Small intestine (tissue), 7 donors: Measurements from ENCODE around the gene MYRF. TPM values are rescaled to one million over a fixed set of nuclear protein-coding genes. Genes with fewer than 3 reads are reported as not detected.
A peak's percentile ranks its signal among the peaks of the same experiment; 100 is the strongest.

ENCODE experiments used
- DNase-seq, 2 donors: peaks; one replicate each; pipeline versions ENCODE4 v3.0.0 to v3.0.0-alpha.2; 2013
- FAIRE-seq: peaks from 2 replicates; lab custom pipeline; 2012; peaks lifted over from hg19 to GRCh38; lab: Jason Lieb, UNC
- H3K27ac ChIP-seq, 3 donors: one replicate each; pipeline ENCODE4 v1.5.1; 2013; ENCODE audit warnings: low read length in 2 of 3, mild to moderate bottlenecking in 2 of 3, control low read depth in 1 of 3, inconsistent platforms in 1 of 3, low read depth in 1 of 3, moderate library complexity in 1 of 3
- H3K27me3 ChIP-seq, 3 donors: one replicate each; pipeline ENCODE4 v1.6.1; 2013; ENCODE audit warnings: low read length in 3 of 3, inconsistent platforms in 1 of 3; ENCODE audit not compliant: control insufficient read depth in 3 of 3, insufficient read depth in 3 of 3
- H3K36me3 ChIP-seq, 3 donors: one replicate each; pipeline ENCODE4 v1.6.1; 2013; ENCODE audit warnings: low read length in 3 of 3, inconsistent platforms in 1 of 3, low read depth in 1 of 3, mild to moderate bottlenecking in 1 of 3, moderate library complexity in 1 of 3; ENCODE audit not compliant: control insufficient read depth in 3 of 3, insufficient read depth in 2 of 3
- H3K4me1 ChIP-seq, 3 donors: one replicate each; pipeline ENCODE4 v1.6.1; 2013; ENCODE audit warnings: low read length in 2 of 3, inconsistent platforms in 1 of 3, low read depth in 1 of 3, mild to moderate bottlenecking in 1 of 3, moderate library complexity in 1 of 3; ENCODE audit not compliant: control insufficient read depth in 3 of 3, insufficient read depth in 2 of 3
- H3K4me3 ChIP-seq, 3 donors: one replicate each; pipeline ENCODE4 v1.5.1; 2013; ENCODE audit warnings: low read length in 3 of 3, control low read depth in 1 of 3, inconsistent platforms in 1 of 3, low read depth in 1 of 3, mild to moderate bottlenecking in 1 of 3, moderate library complexity in 1 of 3
- H3K9me3 ChIP-seq, 2 donors: one replicate each; pipeline ENCODE4 v1.6.1; 2013; ENCODE audit warnings: low read depth in 1 of 2, low read length in 1 of 2; ENCODE audit not compliant: control insufficient read depth in 2 of 2, insufficient read depth in 1 of 2
- WGBS, 3 donors: extraction: QIAGEN DNeasy Blood & Tissue Kit; methylation state at CpG; one replicate each; pipeline ENCODE4 v1.1.7; 2013; 5-methylcytosine and 5-hydroxymethylcytosine counted together
- polyA plus RNA-seq, 4 donors: library from polyadenylated mRNA; stranded (reverse) in 3 of 4; unstranded in 1 of 4; fragments of 200-250 nt in 3 of 4; fragments of 120-200 nt in 1 of 4; gene quantifications; one replicate each; pipeline versions ENCODE4 v1.2.1 to v1.2.3, GENCODE V29; 2013
- donor health status: healthy with polysubstance abuse.
- donor health status: control.
- donor health status: control.
- donor health status: Bipolar disorder and iron deficiency.
- donor health status: healthy.

MYRF gene
- polyA plus RNA-seq, 4 donors = 19.9 to 48.1 (median 22.3) TPM

DNA sequence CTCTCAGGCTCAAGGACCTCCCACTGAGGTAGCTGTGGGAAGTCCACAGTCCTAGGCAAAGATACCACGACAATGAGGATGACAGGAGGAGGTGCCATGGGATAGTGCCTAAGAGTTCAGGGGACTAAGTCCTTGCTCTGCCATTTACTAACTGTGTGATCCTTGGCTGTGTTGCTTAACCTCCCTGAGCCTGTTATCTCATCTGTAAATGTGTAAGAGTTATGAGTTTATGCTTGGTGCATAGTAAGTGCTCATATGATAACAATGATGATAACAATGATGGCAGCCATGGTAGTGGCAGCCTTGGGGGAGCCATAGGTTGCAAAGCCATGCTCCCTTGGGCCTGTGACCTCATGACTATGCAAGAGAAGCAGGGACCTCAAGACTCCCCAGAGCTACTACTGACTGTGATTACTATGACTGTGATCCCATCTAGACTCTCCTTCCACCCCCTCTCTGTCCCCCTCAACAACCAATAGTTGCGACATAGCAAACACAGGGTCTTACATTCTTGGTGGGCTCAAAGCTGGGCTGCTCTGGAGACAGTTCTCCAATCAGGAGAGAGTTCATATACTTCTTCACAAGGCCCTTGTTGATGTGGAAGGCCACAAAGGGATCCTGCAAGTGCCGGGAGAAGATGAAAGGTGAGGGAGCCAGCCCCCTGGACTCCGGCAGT, 60.4 kb downstream of the MYRF start:
- H3K9me3 ChIP-seq = peaks cover 0 to 2% of the 10 kb centered on the region in 2 donors
- no peak for FAIRE-seq
- 83 to 90% (median 83%) methylated on average over 4 of the region's 4 CpGs for WGBS, 3 donors
- H3K27ac ChIP-seq = no peak overlapping the region
- H3K4me1 ChIP-seq = peaks cover 0 to 27% (median 6%) of the 10 kb centered on the region in 3 donors
- DNase-seq = peak; percentile 47 to 73
- peaks cover 0 to 27% (median 0%) of the 10 kb centered on the region in 3 donors for H3K36me3 ChIP-seq
- H3K4me3 ChIP-seq = no peak overlapping the region
- peaks cover 0 to 37% (median 0%) of the 10 kb centered on the region in 3 donors for H3K27me3 ChIP-seq

DNA sequence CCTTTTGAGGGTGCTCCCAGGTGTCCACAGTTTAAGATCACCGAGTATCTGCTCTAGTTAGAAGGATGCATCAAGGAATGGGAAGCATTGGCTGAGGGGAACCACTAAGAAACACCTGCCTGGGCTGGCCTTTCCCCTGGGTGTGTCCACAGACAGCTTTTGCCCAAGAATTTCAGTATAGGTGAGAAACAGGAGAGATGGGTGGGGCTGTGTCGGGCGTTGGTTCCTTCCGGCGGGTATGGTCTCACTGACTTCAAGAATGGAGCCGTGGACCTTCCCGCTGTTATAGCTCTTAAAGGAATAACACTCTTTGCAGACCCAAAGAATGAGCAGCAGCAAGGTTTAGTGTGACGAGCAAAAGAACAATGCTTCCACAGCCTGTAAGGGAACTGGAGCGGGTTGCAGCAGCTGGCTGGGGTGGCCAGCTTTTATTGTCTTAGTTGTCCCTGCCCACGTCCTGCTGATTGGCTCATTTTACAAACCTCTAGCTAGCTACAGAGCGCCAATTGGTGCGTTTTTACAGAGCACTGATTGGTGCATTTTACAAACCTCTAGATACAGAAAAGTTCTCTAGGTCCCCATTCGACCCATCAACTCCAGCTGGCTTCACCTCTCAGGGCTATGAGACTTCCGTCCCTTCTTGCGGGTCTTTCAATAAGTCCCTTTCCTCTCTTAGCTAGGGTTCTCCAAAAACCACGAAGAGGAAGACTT, 62.0 kb downstream of the MYRF start:
- Histone ChIP-seq H3K9me3 (peaks cover 0 to 2% of the 10 kb centered on the region in 2 donors), H3K4me1 (peaks cover 0 to 27% (median 6%) of the 10 kb centered on the region in 3 donors), H3K36me3 (peaks cover 0 to 22% (median 0%) of the 10 kb centered on the region in 3 donors), H3K27me3 (peaks cover 0 to 43% (median 0%) of the 10 kb centered on the region in 3 donors), H3K27ac (peak overlapping the region in 2 of 3 donors; percentile 63 to 99), H3K4me3 (peak overlapping the region in 2 of 3 donors; percentile 49 to 64)
- 37 to 56% (median 54%) methylated on average over 16 of the region's 16 CpGs for WGBS, 3 donors
- DNase-seq (peak; percentile 45 to 66), FAIRE-seq (no peak)

DNA sequence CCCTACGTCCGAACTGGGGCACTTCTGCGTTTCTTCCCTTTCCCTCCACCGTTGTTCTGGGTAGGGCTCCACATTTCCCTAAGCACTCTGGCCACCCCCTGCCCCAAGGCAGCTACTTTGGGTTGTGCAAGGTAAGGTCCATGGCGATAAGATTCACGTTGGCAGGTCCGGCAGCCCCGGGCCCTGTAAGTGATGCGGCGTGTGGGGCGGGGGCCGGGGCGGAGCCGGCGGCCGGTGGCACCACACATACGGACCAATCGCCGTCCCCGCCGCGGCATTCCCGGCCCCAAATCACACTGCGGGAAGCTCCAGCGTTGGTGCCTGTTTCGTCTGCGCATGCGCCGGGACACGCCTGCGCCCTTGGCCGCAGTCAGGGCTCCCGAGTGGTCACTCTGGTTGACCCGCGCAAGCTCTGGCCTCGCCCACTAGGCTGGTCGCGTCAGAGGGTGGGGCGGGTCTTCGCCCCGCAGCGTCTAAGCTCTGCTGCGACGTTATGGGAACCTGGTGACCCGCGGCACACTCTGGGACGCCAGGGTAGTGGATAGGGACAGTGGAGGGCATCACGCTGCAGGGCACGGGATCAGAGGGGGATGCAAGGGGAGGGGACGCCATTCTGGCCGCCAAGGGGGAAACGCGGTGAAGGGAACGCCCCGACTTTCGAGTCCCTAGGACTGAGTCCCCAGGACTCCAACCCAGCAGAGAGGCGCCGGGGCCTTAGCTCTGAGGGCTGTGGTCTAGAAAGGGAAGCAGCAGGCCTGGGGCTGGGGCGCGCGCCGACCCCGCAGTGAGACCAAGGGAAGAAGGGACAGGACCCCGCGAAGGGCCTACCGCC, 62.7 kb downstream of the MYRF start:
- peak; percentile 72 to 77 for DNase-seq
- WGBS, 3 donors = 1 to 4% (median 2%) methylated on average over 44 to 66 of the region's 66 CpGs
- H3K27me3 ChIP-seq = peaks cover 0 to 43% (median 0%) of the 10 kb centered on the region in 3 donors
- peak overlapping the region; percentile 56 to 99 (median 81) for H3K27ac ChIP-seq
- H3K4me1 ChIP-seq = peaks cover 0 to 27% (median 6%) of the 10 kb centered on the region in 3 donors
- peaks cover 0 to 2% of the 10 kb centered on the region in 2 donors for H3K9me3 ChIP-seq
- FAIRE-seq = no peak
- H3K36me3 ChIP-seq = peaks cover 0 to 18% (median 0%) of the 10 kb centered on the region in 3 donors
- peak overlapping the region; percentile 39 to 64 (median 49) for H3K4me3 ChIP-seq

DNA sequence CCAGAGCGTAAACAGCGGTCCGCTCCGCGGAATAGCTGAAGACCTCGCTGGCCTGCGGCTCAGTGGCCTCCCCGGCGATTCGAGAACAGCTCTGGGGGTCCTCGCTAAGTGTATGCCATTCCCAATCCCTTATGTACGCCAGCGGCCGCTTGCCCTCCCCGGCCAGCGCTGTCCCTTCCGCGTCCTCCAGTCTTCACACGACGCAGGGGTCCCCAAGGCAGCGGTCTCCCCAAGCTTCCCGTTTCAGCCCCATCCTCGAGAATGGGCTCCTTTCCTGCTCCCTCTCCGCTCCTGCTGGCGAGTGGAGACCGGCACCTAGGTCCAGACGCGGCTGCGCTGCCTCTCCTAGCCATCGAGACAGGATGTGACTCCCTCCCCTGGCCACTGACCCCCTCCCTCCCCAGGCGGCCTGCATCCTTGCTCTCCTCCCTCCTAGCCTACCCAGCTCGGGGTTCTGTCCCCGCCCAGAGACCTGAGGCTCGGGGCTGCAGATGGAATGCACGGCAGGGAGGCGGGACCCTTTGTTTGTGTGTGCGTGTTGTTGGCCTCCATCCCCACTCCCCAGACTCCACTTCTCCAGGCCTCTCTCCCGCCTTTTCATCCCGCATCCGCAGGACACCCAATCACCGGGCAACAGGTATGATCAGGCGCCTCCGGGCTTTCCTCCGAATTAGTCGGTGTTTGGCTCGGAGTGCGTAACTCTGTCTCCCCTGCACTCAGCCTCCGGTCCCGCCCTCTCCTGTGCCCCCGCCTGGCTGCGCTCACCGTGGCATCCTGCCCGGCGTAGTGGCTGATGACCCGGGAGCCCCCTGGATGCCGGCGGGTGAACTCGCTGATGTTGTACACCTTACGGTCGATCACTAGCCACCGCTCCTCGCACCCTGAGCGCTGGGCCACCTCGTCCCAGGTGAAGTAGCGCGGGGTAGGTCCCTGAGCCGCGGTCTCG, 63.6 kb downstream of the MYRF start:
- H3K4me3 ChIP-seq = peak overlapping the region; percentile 39 to 64 (median 49)
- FAIRE-seq (no peak), DNase-seq (peak; percentile 30 to 54)
- H3K27me3 ChIP-seq = peaks cover 0 to 43% (median 0%) of the 10 kb centered on the region in 3 donors
- WGBS, 3 donors = 0 to 1% (median 0%) methylated on average over 62 to 69 of the region's 69 CpGs
- peaks cover 0 to 27% (median 6%) of the 10 kb centered on the region in 3 donors for H3K4me1 ChIP-seq
- H3K27ac ChIP-seq = peak overlapping the region; percentile 56 to 99 (median 81)
- peaks cover 0 to 2% of the 10 kb centered on the region in 2 donors for H3K9me3 ChIP-seq
- peaks cover 0 to 11% (median 0%) of the 10 kb centered on the region in 3 donors for H3K36me3 ChIP-seq

DNA sequence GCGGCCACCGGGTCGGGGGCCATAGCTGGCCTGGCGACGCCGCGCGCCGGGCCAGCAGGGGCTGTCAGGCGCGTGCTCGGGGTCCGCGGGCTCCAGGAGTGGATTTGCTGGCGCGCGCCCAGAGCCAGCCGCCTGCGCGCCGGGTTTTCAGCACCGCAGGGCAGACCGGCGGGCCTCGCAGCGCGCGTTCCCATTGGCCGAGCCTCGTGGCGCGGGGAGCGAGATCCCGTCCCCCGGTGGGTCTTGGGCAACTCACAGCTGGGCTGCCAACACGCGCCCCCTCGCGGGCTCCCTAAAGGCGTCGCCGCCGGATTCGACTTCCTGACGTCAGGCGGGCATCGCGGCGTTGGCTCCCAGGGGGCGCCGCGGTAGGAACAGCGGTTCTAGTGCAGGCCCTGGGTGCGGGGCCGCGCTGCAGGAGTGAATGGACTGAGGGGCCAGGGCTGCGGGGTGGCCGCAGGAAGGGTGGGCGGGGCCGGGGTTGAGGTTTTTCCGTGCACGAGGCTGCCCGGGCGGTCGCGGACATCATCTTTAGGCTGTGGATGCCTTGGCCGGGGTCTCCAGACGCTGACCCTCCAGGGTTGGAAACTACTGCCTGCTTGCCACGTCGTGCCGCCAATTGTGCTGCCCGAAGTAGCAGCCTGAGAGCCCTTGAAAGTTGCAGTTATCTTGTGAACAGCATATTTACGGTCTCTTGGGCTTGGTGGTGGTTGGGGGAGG, 64.5 kb downstream of the MYRF start, which contains the start of gene FADS1:
Gene FADS1 (minus strand): TSS at position 268 of the 720 bp plus-strand sequence. CDS start 74 bp downstream, at position 194.
- Histone ChIP-seq H3K27ac (peak within 1 kb of the TSS; percentile 56 to 99 (median 81)), H3K9me3 (peaks cover 0 to 2% of the 10 kb centered on the region in 2 donors), H3K4me3 (peak within 1 kb of the TSS; percentile 39 to 64 (median 49)), H3K36me3 (peaks cover 0 to 6% (median 0%) of the 10 kb centered on the region in 3 donors), H3K27me3 (peaks cover 0 to 43% (median 0%) of the 10 kb centered on the region in 3 donors), H3K4me1 (peaks cover 0 to 27% (median 6%) of the 10 kb centered on the region in 3 donors)
- DNase-seq (peak; percentile 56 to 83), FAIRE-seq (no peak)
- WGBS, 3 donors = 1 to 2% (median 1%) methylated on average over 48 to 73 of the region's 73 CpGs

DNA sequence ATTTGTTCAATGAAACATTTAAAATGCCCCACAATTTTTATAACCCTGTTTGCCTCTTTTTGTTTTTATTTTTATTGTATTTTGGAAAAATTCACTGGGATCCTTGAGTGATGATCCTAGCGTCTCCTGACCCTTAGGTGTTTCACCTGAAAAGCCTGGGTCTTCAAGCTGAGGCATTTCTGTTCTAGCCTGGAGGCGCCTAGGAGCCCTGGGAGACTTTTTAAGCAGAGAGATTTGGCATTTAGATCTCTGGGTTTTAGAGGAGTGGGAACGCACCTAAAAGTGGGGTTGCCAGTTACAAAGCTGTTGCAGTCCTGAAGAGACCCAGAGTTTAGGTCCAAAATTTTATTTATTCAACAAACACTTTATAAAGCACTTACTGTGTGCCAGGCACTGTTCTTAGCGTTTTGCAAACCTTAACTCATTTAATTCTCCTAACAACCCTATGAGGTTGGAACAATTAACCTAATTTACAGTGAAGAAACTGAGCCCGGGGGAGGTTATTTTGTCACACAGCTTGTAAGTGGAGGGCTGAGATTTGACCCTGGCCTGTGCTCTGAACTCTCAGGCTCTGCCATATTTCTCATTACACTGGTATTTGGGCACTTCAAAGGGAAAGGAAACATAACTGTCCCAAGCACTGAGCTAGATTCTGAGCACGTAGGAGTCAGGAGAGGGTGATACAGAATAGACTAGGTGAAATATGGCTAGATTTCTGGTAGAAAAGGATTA, 65.2 kb downstream of the MYRF start:
- Histone ChIP-seq H3K4me1 (peaks cover 0 to 27% (median 6%) of the 10 kb centered on the region in 3 donors), H3K27ac (peak overlapping the region in 2 of 3 donors; percentile 50 to 99), H3K4me3 (peak overlapping the region in 1 of 3 donors; percentile 31), H3K27me3 (peaks cover 0 to 43% (median 0%) of the 10 kb centered on the region in 3 donors), H3K36me3 (peaks cover 0 to under 1% (median 0%) of the 10 kb centered on the region in 3 donors), H3K9me3 (peaks cover 0 to 2% of the 10 kb centered on the region in 2 donors)
- no peak for DNase-seq
- FAIRE-seq = no peak
- WGBS, 3 donors = 80 to 82% (median 81%) methylated on average over 6 of the region's 6 CpGs
